ENCODE data around the gene PRKD3. TPM values are rescaled to one million over a fixed set of nuclear protein-coding genes. Genes with fewer than 3 reads are reported as not detected.

Gene PRKD3
- total RNA-seq, 1 experiment from 2014 or later = 27.2 TPM

- Histone ChIP-seq H3K36me3 (ENCODE audit: low read depth, low read length) (no peaks in the 10 kb centered on the region), H3K4me2 (ENCODE audit: low read length) (no peak overlapping the region), H4K20me1 (ENCODE audit: low read length) (no peaks in the 10 kb centered on the region), H3F3A (ENCODE audit: low read length, unreplicated experiment) (no peaks in the 10 kb centered on the region), H3K9ac (ENCODE audit: low read length) (no peak overlapping the region), H3K79me2 (ENCODE audit: low read length) (no peaks in the 10 kb centered on the region), H2AFZ (ENCODE audit: low read length) (no peak overlapping the region), H3K27ac (ENCODE audit: low read length) (no peak overlapping the region), H3K4me3 (ENCODE audit: low read length) (no peak overlapping the region), H3K9me3 (ENCODE audit: low read length) (no peaks in the 10 kb centered on the region), H3K27me3 (ENCODE audit: low read length) (no peaks in the 10 kb centered on the region), H3K4me1 (ENCODE audit: insufficient read depth, low read length) (no peaks in the 10 kb centered on the region), H3K9me2 (replicated peaks; ENCODE audit: low read length) (no peaks in the 10 kb centered on the region)
- POLR2A ChIA-PET (ENCODE audit: unreplicated experiment) = no interaction called here
- DNase-seq = no peak
- CTCF ChIA-PET = no interaction called here
- BruUV-seq (replicated peaks) = no TSS peak
- intact Hi-C loops (cut with micrococcal nuclease) = no loop called here
- ATAC-seq = no peak
- TF ChIP-seq CTCF (conservative IDR thresholded peaks at IDR 0.05; ENCODE audit: low read depth, low read length) (no peak), EZH2phosphoT487 (IDR thresholded peaks at IDR 0.05; ENCODE audit: borderline replicate concordance, low read length) (no peak), EZH2 (IDR thresholded peaks at IDR 0.05; ENCODE audit: low read length, unreplicated experiment) (no peak)
These were observed 13.1 kb upstream of the PRKD3 start for GRCh38 chr2:37337620-37338280.

GRCh38 chr2:37335604-37336003 is 11.0 kb upstream of the PRKD3 start:
- Histone ChIP-seq H3K4me2 (ENCODE audit: low read length) (no peak overlapping the region), H3K9ac (ENCODE audit: low read length) (no peak overlapping the region), H4K20me1 (ENCODE audit: low read length) (no peaks in the 10 kb centered on the region), H3K27me3 (ENCODE audit: low read length) (no peaks in the 10 kb centered on the region), H3K9me3 (ENCODE audit: low read length) (no peaks in the 10 kb centered on the region), H2AFZ (ENCODE audit: low read length) (no peak overlapping the region), H3K36me3 (ENCODE audit: low read depth, low read length) (no peaks in the 10 kb centered on the region), H3K4me1 (ENCODE audit: insufficient read depth, low read length) (no peaks in the 10 kb centered on the region), H3K27ac (ENCODE audit: low read length) (no peak overlapping the region), H3K79me2 (ENCODE audit: low read length) (no peaks in the 10 kb centered on the region), H3K4me3 (ENCODE audit: low read length) (no peak overlapping the region), H3F3A (ENCODE audit: low read length, unreplicated experiment) (no peaks in the 10 kb centered on the region), H3K9me2 (replicated peaks; ENCODE audit: low read length) (no peaks in the 10 kb centered on the region)
- ATAC-seq = no peak
- POLR2A ChIA-PET (ENCODE audit: unreplicated experiment) = no interaction called here
- BruUV-seq (replicated peaks) = no TSS peak
- intact Hi-C loops (cut with micrococcal nuclease) = no loop called here
- no peak for DNase-seq
- TF ChIP-seq EZH2phosphoT487 (IDR thresholded peaks at IDR 0.05; ENCODE audit: borderline replicate concordance, low read length) (no peak), EZH2 (IDR thresholded peaks at IDR 0.05; ENCODE audit: low read length, unreplicated experiment) (no peak), CTCF (conservative IDR thresholded peaks at IDR 0.05; ENCODE audit: low read depth, low read length) (no peak)
- CTCF ChIA-PET = no interaction called here

GRCh38 chr2:37333256-37333655 is 8.6 kb upstream of the PRKD3 start:
- H2AFZ ChIP-seq (ENCODE audit: low read length) = no peak overlapping the region
- no peaks in the 10 kb centered on the region for H3F3A ChIP-seq (ENCODE audit: low read length, unreplicated experiment)
- no peaks in the 10 kb centered on the region for H3K27me3 ChIP-seq (ENCODE audit: low read length)
- ATAC-seq = no peak
- no peaks in the 10 kb centered on the region for H3K9me3 ChIP-seq (ENCODE audit: low read length)
- TF ChIP-seq CTCF (conservative IDR thresholded peaks at IDR 0.05; ENCODE audit: low read depth, low read length) = no peak
- TF ChIP-seq EZH2phosphoT487 (IDR thresholded peaks at IDR 0.05; ENCODE audit: borderline replicate concordance, low read length) = no peak
- no peak for TF ChIP-seq EZH2 (IDR thresholded peaks at IDR 0.05; ENCODE audit: low read length, unreplicated experiment)
- no peak overlapping the region for H3K27ac ChIP-seq (ENCODE audit: low read length)
- H3K79me2 ChIP-seq (ENCODE audit: low read length) = no peaks in the 10 kb centered on the region
- no peaks in the 10 kb centered on the region for H4K20me1 ChIP-seq (ENCODE audit: low read length)
- ChIA-PET CTCF (no interaction called here), POLR2A (ENCODE audit: unreplicated experiment) (no interaction called here)
- no peaks in the 10 kb centered on the region for H3K9me2 ChIP-seq (replicated peaks; ENCODE audit: low read length)
- no peak overlapping the region for H3K4me3 ChIP-seq (ENCODE audit: low read length)
- no TSS peak for BruUV-seq (replicated peaks)
- no peaks in the 10 kb centered on the region for H3K4me1 ChIP-seq (ENCODE audit: insufficient read depth, low read length)
- intact Hi-C loops (cut with micrococcal nuclease) = no loop called here
- H3K9ac ChIP-seq (ENCODE audit: low read length) = no peak overlapping the region
- no peak overlapping the region for H3K4me2 ChIP-seq (ENCODE audit: low read length)
- no peak for DNase-seq
- no peaks in the 10 kb centered on the region for H3K36me3 ChIP-seq (ENCODE audit: low read depth, low read length)
